Nephron (organoid): ENCODE measurements around the gene ARHGEF11.

Source experiments
- H3K27ac Mint-ChIP-seq, 3 experiments: 2 replicates each; pipeline ENCODE4 v1.8.0; 2020; ENCODE audit warnings: mixed read lengths in 3 of 3, mild to moderate bottlenecking in 2 of 3, moderate library complexity in 1 of 3
- H3K27me3 Mint-ChIP-seq: 2 replicates; pipeline ENCODE4 v1.8.0; 2021; ENCODE audit warnings: low read depth, mild to moderate bottlenecking, moderate library complexity, mixed read lengths
- H3K36me3 Mint-ChIP-seq: 2 replicates; pipeline ENCODE4 v1.8.0; 2020; ENCODE audit warnings: low read depth, mixed read lengths
- H3K4me1 Mint-ChIP-seq: 2 replicates; pipeline ENCODE4 v1.8.0; 2020; ENCODE audit warnings: mixed read lengths
- H3K4me3 Mint-ChIP-seq, 3 experiments: 2 replicates each; pipeline ENCODE4 v1.8.0; 2020; ENCODE audit warnings: mild to moderate bottlenecking in 3 of 3, mixed read lengths in 3 of 3, moderate library complexity in 2 of 3
- H3K9me3 Mint-ChIP-seq: 2 replicates; pipeline ENCODE4 v1.8.0; 2020; ENCODE audit warnings: mixed read lengths
- TF ChIP-seq, protein P1 (sequence below), 3 experiments: fragments of 200-600 bp; sonication (generic); IDR thresholded peaks; one replicate each; pipeline ENCODE4 v1.5.0; 2021; ENCODE audit warnings: antibody characterized with exemption in 3 of 3; ENCODE audit not compliant: unreplicated experiment in 3 of 3

The ARHGEF11 gene

DNA sequence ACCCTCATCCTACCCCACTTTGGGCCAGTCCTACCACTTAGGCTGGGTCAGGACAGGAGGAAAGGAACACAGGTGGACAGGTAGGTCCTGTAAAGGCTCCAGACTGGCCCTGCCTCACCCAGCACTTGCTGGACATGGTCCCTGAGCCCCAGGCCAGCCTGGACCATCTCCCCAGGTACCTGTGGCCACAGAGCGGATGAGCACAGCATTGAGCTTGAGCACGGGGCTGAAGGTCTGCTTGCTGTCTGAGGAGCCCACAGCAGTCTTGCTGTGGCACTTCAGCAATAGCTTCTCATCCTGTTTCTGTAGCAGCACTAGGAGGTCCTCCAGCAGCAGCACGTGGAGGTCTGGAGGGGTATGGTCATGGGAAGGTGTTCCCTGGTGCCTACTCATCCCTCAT lies 101.8 kb downstream of the ARHGEF11 start:
- no peak overlapping the region for H3K4me3 Mint-ChIP-seq
- H3K27me3 Mint-ChIP-seq: no peaks in the 10 kb centered on the region
- H3K9me3 Mint-ChIP-seq: no peaks in the 10 kb centered on the region
- TF ChIP-seq, protein P1, sequence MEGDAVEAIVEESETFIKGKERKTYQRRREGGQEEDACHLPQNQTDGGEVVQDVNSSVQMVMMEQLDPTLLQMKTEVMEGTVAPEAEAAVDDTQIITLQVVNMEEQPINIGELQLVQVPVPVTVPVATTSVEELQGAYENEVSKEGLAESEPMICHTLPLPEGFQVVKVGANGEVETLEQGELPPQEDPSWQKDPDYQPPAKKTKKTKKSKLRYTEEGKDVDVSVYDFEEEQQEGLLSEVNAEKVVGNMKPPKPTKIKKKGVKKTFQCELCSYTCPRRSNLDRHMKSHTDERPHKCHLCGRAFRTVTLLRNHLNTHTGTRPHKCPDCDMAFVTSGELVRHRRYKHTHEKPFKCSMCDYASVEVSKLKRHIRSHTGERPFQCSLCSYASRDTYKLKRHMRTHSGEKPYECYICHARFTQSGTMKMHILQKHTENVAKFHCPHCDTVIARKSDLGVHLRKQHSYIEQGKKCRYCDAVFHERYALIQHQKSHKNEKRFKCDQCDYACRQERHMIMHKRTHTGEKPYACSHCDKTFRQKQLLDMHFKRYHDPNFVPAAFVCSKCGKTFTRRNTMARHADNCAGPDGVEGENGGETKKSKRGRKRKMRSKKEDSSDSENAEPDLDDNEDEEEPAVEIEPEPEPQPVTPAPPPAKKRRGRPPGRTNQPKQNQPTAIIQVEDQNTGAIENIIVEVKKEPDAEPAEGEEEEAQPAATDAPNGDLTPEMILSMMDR (IDR thresholded peaks at IDR 0.05; ENCODE audit: unreplicated experiment in 3 of 3): no peak
- peaks cover 83% of the 10 kb centered on the region for H3K36me3 Mint-ChIP-seq
- H3K27ac Mint-ChIP-seq: no peak overlapping the region
- H3K4me1 Mint-ChIP-seq: no peaks in the 10 kb centered on the region

DNA sequence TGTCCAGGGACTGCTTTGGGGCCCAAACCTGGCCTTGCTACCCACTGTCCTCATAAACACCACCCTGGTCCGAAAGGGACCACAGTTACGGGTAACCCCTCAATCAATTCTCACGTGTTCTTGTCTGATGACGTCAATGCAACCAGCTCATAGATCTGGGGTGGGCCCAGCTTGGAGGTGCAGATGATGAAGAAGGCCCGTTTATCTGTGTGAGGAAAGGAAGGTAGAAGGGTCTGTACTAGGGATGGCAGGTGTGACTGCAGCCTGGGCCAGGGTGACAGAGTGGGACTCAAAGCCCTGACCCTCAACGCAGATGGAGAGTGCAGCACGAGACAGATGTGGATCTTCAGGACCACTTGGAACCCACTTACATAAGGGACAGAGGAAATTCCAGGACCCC lies 103.0 kb downstream of the ARHGEF11 start:
- H3K4me1 Mint-ChIP-seq: no peaks in the 10 kb centered on the region
- no peaks in the 10 kb centered on the region for H3K9me3 Mint-ChIP-seq
- no peak overlapping the region for H3K4me3 Mint-ChIP-seq
- no peak overlapping the region for H3K27ac Mint-ChIP-seq
- H3K36me3 Mint-ChIP-seq: peaks cover 77% of the 10 kb centered on the region
- H3K27me3 Mint-ChIP-seq: no peaks in the 10 kb centered on the region
- TF ChIP-seq, protein P1 (IDR thresholded peaks at IDR 0.05; ENCODE audit: unreplicated experiment in 3 of 3): no peak

DNA sequence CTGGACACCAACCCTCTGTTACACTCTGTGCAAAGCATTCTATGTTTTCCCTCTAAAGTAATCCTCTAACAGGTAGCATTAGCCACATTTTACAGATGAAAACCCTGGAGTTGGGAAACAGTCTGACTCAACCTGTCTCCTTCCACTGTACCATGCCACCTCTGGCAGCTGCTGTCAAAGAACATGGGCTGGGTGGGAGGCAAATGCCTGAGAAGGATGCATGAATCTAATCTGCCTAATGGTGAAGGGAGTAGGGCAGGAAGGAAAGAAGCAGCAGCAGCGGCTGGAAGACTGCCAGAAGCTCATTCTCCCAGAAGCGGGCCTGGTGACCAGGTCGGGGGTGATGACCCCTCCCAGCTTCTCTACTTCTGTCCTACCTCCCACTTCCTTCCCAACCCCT lies 103.4 kb downstream of the ARHGEF11 start:
- no peaks in the 10 kb centered on the region for H3K27me3 Mint-ChIP-seq
- H3K4me3 Mint-ChIP-seq: no peak overlapping the region
- TF ChIP-seq, protein P1 (IDR thresholded peaks at IDR 0.05; ENCODE audit: unreplicated experiment in 3 of 3): no peak
- peaks cover 77% of the 10 kb centered on the region for H3K36me3 Mint-ChIP-seq
- no peak overlapping the region for H3K27ac Mint-ChIP-seq
- H3K9me3 Mint-ChIP-seq: no peaks in the 10 kb centered on the region
- H3K4me1 Mint-ChIP-seq: no peaks in the 10 kb centered on the region

DNA sequence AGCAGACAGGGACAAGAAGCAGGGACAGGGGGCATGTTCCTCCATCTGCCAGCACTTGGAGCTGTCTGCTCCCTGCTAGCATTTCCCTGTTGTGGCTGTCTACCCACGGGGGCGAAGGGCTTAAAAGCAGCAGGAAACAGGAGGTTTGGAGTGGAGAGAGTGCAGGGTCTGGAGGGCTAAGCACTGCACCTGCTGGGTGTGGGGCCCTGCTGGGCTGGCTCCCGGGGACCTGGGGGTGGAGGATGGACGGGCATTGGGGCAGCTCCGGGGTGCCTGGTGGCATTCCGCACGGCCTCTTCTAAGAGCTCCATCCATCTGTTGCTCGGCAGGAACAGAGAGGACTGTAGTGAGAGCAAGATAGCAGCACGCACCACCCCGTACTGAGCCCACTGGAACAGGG lies 103.9 kb downstream of the ARHGEF11 start:
- Mint-ChIP-seq H3K4me1 (no peaks in the 10 kb centered on the region), H3K9me3 (no peaks in the 10 kb centered on the region), H3K36me3 (peaks cover 75% of the 10 kb centered on the region), H3K27ac (no peak overlapping the region), H3K4me3 (no peak overlapping the region), H3K27me3 (no peaks in the 10 kb centered on the region)
- TF ChIP-seq, protein P1 (IDR thresholded peaks at IDR 0.05; ENCODE audit: unreplicated experiment in 3 of 3): no peak

DNA sequence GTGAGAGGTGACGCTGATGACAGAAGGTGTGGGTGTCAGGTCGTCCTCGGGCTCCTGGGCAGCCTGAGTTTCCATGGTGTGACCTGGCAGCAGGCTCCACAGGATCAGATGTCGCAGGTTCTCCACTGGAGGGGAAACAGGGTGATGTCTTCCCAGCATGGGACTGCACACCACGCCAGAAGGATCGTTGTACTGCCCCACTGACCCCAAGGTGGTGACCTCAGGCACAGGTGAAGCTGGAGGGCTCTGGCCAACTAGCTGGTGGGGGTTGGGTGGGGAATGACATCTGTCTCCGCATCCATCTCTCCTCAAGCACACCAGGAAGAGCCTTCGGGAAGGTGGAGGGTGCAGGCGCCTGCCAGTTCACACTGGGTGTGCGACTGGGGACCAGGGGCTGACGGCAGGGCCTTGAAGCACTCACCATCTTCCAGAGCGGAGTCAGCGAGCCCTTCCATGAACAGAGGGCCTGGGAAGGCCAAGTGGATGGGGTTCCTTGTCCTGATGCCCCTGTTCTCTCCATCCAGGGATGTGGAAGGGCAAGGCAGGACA lies 105.7 kb downstream of the ARHGEF11 start:
- Mint-ChIP-seq H3K27ac (no peak overlapping the region), H3K4me1 (no peaks in the 10 kb centered on the region), H3K4me3 (no peak overlapping the region), H3K9me3 (no peaks in the 10 kb centered on the region), H3K36me3 (peaks cover 68% of the 10 kb centered on the region), H3K27me3 (no peaks in the 10 kb centered on the region)
- TF ChIP-seq, protein P1 (IDR thresholded peaks at IDR 0.05; ENCODE audit: unreplicated experiment in 3 of 3): no peak

DNA sequence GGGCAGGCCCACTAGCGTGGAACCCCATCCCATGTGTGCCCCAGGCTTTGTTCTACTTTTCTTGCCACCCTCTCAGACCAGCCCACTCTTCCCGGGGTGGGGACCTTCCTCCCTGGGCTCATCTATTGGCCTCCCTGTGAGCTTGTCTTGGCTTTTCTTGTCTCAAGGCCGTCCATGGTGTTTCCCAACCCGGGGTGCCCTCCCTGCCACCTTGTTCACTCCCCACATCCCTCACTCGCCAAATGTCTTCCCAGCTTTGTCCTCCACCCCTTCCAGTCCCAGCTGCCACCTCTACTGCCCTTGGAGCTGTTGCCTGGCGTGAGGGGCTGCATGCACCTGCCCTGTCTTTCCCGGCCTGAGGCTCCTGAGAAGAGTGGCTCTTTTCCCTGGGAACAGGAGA lies 106.7 kb downstream of the ARHGEF11 start:
- no peaks in the 10 kb centered on the region for H3K27me3 Mint-ChIP-seq
- H3K36me3 Mint-ChIP-seq: peaks cover 61% of the 10 kb centered on the region
- no peak overlapping the region for H3K4me3 Mint-ChIP-seq
- H3K27ac Mint-ChIP-seq: no peak overlapping the region
- peaks cover 2% of the 10 kb centered on the region for H3K4me1 Mint-ChIP-seq
- TF ChIP-seq, protein P1 (IDR thresholded peaks at IDR 0.05; ENCODE audit: unreplicated experiment in 3 of 3): no peak
- no peaks in the 10 kb centered on the region for H3K9me3 Mint-ChIP-seq
